ENCODE measurements around the gene STXBP5L.

DNA sequence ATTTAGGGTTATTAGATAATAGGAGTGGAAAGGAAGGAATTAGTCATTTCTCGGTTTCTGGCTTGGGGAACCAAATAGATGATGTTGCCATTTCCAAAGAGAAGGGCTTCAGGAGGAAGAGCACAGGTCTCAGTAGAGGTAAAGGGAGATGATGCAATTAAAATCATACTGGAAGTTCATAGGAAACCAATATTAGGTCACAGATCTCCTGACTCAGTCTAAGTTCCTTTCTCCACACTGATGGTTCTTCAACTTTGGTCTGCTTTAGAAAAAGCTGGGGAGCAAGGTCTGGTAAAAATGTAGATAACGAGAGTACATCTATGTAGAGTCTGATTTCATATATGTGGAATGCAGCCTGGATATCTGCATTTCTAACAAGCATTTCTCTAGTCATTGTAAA, 506.9 kb downstream of the STXBP5L start:
- TF ChIP-seq, protein P1, sequence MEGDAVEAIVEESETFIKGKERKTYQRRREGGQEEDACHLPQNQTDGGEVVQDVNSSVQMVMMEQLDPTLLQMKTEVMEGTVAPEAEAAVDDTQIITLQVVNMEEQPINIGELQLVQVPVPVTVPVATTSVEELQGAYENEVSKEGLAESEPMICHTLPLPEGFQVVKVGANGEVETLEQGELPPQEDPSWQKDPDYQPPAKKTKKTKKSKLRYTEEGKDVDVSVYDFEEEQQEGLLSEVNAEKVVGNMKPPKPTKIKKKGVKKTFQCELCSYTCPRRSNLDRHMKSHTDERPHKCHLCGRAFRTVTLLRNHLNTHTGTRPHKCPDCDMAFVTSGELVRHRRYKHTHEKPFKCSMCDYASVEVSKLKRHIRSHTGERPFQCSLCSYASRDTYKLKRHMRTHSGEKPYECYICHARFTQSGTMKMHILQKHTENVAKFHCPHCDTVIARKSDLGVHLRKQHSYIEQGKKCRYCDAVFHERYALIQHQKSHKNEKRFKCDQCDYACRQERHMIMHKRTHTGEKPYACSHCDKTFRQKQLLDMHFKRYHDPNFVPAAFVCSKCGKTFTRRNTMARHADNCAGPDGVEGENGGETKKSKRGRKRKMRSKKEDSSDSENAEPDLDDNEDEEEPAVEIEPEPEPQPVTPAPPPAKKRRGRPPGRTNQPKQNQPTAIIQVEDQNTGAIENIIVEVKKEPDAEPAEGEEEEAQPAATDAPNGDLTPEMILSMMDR (IDR thresholded peaks at IDR 0.05; ENCODE audit: low read depth, low read length): no peak
- TF ChIP-seq EZH2phosphoT487 (IDR thresholded peaks at IDR 0.05; ENCODE audit: low read depth): no peak

All from OCI-LY3 (cell line).